ENCODE data around the gene PBRM1.

PBRM1 gene

DNA sequence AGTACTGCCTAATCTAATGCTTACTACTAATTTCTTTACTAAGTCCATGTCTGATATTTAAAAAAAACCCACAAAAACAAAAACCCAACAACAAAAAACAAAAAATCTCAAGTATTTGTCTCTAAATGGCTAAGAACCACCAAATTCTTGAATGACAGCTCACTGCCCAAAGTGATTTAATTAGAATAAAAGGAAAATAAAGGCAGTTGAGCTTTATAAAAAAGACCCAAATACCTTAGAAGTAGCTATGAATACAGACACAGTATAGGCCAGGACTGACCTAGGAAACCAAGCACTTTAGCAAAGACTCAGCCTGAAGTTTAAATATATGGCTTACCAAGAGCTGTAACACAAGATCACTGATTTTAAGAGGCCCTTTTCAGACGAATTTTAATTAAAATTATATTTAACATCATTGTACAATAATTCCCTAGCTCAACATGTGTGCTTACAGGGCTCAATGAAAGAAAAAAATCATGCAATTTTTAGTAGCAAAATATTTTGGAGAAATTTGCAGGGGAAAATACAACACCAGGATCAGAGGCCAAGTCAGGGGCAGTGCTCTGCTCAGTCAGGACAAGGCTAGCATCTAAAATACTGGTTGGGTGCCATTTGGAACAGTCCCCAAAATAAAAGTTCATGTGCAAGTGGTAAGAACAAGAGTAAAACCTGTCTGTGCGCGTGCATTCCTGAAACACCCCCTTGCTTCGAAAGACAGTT, 124.5 kb downstream of the PBRM1 start:
- DNase-seq: no peak

GRCh38 chr3:52558436-52558835, 127.3 kb downstream of the PBRM1 start:
- no peak for DNase-seq

DNA sequence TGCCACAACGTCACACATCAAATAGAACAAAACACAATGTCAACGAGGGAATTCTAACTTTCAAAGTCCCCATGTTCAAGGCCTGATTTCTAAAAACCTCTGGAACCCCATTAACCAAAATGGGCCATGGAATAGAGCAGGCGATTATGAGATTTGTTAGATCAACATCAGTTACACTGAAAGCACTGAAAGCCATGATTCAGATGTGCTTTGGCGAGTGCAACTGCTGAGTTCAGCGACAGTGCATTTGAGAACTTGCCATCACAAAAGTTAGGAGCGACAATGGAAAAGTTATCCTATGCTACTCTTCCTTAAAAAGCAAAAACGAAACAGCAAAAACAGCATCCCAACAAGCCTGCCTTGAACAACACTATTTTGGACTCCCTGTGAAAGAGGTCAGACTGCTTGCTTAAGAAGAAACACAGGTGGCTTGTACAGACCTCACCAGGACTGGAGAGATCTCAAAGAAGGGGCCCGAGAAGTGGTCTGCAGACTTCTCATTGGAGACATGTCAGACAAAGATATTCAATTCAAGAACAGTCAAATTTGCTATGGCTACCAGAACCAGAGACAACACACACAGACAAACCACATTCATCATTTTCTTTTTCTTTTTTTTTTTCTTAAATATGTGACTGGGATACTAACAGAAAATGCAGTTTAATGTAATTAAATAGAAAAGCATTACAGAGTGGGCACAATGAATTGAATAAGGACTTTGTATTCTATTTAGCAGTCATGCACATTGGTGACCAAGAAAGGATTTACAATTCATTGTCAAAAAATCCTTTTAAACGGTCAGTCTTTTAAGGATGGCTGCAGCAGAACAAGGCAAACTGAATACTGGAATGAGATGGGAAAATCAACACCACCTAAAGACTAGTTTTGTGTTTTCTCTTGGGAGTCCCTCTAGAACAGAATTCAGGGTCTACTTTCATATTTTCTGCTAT, 128.4 kb downstream of the PBRM1 start:
- no peak for DNase-seq

GRCh38 chr3:52555056-52555455, 130.7 kb downstream of the PBRM1 start:
- no peak for DNase-seq

DNA sequence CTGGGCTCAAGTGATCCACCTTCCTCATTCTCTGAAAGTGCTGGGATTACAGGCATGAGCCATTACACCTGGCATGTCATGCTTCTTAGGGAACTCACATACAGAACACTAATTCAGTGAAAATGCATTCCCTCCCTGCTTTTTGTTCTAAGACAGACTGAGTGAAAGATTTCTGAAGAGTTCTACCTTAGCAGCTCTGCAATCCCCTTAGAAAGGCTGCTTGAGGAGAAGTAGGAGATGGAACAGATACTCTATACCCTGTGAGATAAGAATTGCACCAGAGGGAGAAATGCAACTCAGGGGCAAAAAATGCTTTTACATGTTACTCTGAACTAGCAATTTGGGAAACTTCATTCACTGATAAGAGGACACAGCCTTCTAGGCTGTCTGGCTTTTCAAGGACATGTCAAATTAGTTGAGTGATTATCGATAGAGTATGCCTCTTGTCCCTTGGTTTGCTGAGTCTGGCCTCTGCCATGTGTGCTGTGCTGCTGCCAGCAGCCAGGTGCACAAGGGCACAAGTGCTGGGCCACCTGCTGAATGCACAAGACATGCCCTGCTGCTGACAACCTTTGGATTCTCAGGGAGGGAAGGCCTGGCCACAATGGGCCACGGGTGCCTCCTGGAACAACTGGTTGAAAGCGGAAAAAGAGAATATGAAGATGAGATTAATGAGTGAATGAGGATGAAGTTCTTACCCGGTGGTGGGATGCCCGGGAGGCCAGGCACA, 131.5 kb downstream of the PBRM1 start:
- DNase-seq: no peak

DNA sequence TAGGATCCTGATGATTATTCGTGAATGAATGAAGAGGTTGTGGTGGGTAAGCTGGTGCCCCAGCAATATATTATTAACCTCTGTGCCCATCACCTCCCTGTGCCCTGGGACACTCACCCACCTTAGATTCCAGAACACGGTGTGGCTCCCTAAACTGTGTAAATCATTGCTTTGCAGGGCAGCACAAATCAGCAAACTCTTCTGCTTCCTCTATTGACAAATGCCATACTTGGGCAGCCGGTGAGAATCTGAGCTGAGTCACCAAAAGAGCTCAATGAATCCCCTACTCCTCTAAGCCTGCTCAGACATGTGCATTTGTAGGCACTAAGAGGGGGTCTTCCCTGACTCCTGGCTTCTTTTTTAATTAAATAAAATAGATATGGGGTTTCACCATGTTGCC, 133.6 kb downstream of the PBRM1 start:
- no peak for DNase-seq

DNA sequence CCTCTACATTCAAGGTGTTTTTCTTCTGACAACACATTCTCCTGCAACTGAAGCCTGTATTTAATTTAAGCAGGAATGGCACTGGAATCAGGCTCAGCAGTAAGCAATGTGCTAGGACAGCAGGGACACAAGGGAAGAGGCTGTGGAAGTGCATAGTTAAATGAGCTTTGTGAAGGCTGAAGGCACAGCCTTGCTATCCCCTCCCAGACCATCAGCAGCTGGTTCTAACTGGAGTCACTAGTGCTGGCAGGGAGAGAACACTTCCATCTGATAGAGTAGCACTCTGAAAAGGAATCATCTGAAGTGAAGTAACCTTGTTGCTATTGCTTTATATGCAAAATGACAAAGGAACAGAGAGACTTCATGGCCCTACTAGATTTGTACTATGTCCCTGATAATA, 134.6 kb downstream of the PBRM1 start:
- DNase-seq: no peak

DNA sequence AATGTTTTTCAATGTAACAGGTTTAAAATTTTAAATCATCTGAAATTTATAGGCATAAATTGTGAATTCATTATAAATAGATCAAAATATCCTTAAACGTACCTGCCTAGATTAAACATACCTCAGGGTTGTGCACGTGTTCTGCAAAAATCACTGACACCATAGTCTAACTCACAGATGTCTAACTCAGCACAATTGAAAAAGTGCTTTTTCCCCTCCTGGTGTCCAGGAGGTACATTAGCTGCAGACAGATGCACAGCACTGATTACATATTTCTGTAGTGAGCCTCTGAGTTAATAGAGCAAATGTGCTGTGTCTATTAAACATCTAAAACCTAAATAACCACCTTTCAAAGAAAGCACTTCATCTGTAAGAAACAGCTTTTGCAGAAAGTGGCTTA, 138.6 kb downstream of the PBRM1 start:
- no peak for DNase-seq

DNA sequence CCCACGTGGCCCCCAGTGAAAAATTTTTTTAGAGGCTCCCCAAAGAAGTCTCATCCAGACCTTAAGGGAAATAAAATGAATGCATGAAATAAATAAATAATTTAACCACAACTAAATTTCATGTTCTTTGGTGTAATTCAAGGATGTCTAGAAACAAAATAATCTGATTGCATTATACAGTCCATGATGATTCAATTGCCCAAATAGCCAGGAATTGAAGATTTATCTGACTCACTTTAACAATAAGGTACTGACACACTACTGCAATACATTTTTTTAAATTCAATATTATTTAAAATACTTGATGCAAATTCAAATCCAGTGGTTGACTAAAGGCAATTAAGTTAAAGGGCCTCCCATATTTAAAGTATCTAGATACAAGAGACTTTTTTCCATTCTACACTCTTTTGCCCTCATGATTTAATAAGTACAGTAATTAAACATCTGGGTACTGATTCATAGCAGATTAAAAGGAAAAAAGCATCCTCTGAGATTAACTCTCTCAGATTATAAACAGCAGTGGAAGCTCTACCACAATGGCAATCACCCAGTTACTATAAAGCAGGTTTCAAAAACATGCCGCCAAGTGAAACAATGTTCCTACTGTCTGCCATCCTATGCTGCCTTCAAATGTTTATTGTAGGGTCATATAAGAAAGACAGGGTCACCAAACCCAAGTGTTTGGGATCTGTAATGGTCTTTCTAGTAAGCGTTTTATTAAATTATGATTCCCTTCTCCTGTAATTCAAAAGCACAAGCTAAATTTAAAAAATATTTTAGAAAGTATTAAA, 139.4 kb downstream of the PBRM1 start:
- no peak for DNase-seq

- DNase-seq: no peak
These were observed 140.8 kb downstream of the PBRM1 start for GRCh38 chr3:52544937-52545336.

- DNase-seq: no peak
These were observed 144.7 kb downstream of the PBRM1 start for GRCh38 chr3:52541050-52541449.

DNA sequence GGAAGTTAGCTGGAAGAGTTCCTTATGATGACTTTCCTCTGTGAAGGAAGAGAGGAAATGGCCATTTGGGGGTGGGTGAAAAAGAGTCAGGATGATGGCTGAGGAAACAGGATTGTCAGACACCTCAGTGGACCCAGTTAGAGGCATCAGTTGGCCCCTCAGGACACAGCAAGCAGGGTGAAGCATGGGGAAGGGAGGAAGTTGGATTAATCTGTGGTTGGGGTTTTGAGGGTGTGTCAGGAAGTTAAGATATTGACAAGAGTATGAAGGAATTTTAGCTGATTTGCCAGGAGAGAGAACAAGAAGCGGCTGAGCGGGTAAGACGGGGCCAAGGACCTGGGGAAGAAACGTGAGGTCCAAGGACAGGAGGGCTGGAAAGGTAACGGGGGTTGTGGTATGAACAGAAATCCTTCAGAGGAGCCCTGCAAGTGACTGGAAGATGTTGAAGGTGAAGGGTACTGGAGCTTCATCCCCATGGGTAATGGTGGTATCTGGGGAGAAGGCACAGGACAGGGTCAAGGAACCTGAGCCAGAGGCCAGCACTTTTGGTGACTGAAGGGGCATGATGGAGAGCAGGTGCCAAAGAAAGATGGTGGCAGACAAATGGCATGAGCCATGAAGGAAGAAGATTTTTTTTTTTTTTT, 146.6 kb downstream of the PBRM1 start:
- DNase-seq: no peak

DNA sequence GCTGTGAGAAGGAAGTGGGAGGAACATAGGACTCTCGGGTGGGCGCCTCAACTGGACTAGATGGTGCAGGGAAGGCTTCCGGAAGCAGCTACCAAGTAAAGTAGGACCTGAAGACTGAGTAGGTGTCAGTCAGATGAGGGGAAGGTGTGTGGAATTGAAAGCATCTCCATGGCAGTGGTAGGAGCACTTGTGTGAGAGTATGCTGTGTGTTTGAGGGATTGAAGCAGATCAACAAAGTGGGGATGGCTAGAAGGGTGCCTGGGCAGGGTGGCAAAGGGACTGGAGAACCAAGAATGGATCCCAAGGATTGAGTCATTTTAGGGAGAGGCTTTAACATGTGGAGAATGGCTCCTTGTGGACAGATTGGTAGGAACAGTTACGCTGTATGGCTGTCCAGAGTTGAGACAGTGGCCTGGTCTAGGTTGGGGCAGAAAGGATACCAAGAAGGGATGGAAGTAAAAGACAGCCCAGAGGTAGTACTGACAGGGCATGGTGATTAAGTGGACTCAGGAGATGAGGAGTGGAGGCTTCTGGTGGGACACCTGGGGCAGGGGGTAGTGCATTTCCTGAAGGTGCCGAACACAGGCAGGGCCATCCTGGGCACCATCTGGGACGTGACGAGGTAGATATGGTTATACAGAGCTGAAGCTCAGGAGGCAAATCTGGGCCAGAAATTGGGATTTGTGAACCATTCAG, 147.8 kb downstream of the PBRM1 start:
- DNase-seq: no peak

GRCh38 chr3:52537165-52537620, 148.5 kb downstream of the PBRM1 start:
- DNase-seq: no peak

DNA sequence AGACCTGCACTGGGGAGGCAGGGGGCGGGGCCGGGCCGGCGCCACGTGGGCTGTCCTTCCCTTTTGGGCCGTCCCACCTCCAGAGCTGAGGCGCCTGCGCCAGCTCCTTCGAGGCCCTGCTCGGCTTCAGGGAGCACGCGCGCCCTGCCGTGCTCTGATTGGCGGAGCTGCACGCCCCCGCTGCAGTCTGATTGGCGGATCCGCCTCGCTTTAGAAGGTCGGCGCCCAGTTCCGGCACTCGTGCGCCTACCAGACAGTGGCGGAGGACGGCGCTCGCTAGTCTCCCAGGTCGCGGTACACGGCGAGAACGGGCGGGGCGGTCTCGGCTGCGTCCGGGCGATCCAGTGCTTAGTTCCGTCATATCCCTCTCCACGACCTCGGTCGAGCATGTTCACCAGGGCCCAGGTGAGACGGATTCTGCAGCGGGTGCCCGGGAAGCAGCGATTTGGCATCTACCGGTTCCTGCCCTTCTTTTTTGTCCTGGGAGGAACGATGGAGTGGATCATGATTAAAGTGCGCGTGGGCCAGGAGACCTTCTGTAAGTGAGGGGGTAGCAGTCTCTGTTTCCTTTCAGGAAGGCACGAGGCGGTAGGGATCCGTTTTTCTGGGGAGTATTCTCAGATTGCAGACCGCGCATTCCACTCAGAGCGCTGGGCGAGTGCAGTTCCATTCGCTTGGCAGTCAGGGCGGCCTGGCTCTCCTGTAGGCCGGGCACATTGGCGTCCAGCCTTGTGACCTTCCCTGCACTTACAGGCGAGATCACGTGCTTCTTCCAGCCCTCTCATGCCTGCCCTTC, 149.1 kb downstream of the PBRM1 start, which contains the start of gene UQCC5:
Gene UQCC5 (plus strand): TSS at position 237 of the 796 bp plus-strand sequence. CDS start 151 bp downstream, at position 388.
- peak; percentile 95 for DNase-seq

DNA sequence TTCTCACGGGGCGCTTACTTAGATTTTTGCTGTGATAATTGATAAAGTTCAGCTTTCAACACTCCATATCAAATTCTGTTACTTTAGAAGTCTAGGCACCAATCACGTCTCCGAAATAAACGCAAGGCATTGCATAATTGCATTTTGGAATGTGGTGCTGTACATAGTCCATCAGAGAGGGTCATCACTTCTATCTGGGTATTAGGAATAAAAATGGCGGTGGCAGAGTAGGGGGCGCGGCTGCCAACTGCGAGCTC, 149.7 kb downstream of the PBRM1 start:
- no peak for DNase-seq

DNA sequence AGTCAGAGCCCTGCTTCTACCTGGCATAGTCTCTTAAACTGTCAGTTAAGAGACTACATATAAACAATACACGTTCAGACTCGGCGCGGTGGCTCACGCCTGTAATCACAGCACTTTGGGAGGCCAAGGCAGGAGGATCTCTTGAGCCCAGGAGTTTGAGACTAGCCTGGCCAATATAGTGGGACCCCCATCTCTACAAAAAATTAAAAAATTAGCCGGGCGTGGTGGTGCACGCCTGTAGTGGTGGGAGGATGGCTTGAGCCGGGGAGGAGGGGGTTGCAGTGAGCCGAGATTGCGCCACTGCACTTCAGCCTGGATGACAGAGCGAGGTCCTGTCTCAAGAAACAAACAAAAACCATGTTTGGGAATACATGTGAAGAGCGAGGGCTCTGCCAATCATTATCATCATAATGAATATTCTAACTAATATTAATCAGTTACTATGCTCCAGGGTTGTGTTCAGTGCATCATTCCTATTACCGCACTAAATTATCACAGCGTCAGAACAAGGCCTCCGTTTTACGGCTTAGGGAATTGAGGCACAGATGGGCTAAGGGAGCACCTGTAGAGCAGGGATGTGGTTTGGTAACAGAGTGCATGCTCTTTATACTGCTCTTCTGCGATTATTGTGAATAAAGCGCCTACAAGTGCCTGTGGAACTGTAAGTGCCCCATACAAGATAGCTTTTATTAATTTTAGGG, 150.2 kb downstream of the PBRM1 start:
- no peak for DNase-seq

DNA sequence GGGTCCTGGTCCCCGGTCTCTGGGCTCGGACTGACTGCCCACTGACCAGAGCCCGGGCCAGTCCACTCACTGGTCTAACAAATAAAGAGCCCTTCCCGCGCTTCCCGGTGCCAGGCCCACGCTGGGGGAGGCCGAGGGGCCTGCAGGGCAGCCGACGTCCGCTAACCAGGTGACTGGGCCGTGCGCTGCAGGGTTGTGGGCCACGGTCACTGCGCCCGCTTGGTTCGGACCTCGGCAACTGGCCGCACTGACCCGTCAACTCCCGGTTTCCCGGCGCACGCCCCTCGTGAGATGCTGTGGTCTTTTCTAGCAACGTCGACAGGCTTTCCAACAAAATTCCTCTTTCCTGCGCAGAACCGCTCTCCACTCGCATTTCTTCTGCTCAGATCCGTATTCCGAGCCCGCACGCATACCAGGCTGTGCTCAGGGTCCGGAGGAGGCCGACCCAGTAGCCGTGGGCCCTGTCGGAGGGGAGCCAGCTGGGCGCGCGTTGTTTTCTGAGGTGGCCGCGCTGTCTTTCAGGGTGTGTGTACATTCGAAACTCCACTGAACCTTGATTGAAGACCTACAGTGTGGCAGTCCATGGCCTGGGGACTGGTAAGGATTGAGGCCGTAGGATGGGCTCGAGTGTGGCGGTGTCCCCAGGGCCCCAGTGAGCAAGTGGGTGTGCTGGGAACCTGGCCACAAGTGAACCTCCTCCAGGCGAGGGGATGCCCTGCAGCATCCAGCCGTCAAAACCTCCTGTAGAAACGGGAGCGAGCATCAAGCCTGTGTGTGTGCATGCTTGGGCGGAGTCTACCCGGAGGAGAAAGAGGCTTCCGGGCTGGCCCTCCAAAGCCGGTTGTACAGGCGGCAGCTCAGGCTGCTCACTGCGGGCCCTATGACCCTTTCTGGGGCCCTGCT, 151.2 kb downstream of the PBRM1 start:
- DNase-seq: peak; percentile 5
